Left ventricle myocardium inferior (tissue), 1 donor: ENCODE results near the gene ELOVL1. TPM values are rescaled to one million over a fixed set of nuclear protein-coding genes. Genes with fewer than 3 reads are reported as not detected.

Experiments
- DNase-seq: peaks from one replicate; pipeline ENCODE4 v3.0.0-alpha.2; 2020
- H3K27ac ChIP-seq: fragments of 200-600 bp; replicated peaks from 2 replicates; pipeline ENCODE4 v1.8.0; 2021
- H3K27me3 ChIP-seq: fragments of 200-600 bp; 2 replicates; pipeline ENCODE4 v1.8.0; 2021; ENCODE audit warnings: low read depth
- H3K36me3 ChIP-seq: fragments of 200-600 bp; 2 replicates; pipeline ENCODE4 v1.8.0; 2021
- H3K4me1 ChIP-seq: fragments of 200-600 bp; 2 replicates; pipeline ENCODE4 v1.8.0; 2021
- H3K4me3 ChIP-seq: fragments of 200-600 bp; 2 replicates; pipeline ENCODE4 v1.8.0; 2021; ENCODE audit warnings: mild to moderate bottlenecking, moderate library complexity
- H3K9me3 ChIP-seq: fragments of 200-600 bp; replicated peaks from 2 replicates; pipeline ENCODE4 v1.8.0; 2021
- CTCF ChIP-seq: fragments of 200-600 bp; IDR thresholded peaks from 2 replicates; pipeline ENCODE4 v1.8.0; 2021; ENCODE audit warnings: antibody characterized with exemption, mild to moderate bottlenecking, borderline replicate concordance
- intact Hi-C: fragments of 100-400 bp; cut with micrococcal nuclease; formaldehyde crosslinking; loops from one replicate; pipeline ENCODE4 v1.11.0; 2022
- microRNA-seq: library from miRNA; unstranded; fragments of <30 nt; microRNA quantifications from one replicate; pipeline ENCODE4 v1.2.0, GENCODE V29; 2020
- total RNA-seq: library from RNA; stranded (reverse); fragmentation: NEBNext Ultra II Directional; extraction: Animal tissue kit (Norgen Biotek cat#: 25700); gene quantifications from one replicate; pipeline ENCODE4 v1.2.1, GENCODE V29; 2021
- donor health status: DM: no; HTN: yes; CAD: no; lungs with severe emphysema.

ELOVL1 gene
- total RNA-seq, 1 donor from 2014 or later, result 26.7 TPM

GRCh38 chr1:43316738-43317520 lies 50.9 kb downstream of the ELOVL1 start:
- no peak for DNase-seq
- H3K4me1 ChIP-seq, result peaks cover 4% of the 10 kb centered on the region
- H3K27me3 ChIP-seq, result no peaks in the 10 kb centered on the region
- intact Hi-C loops, result no loop called here
- H3K36me3 ChIP-seq, result peaks cover 29% of the 10 kb centered on the region
- no peaks in the 10 kb centered on the region for H3K9me3 ChIP-seq
- no peak overlapping the region for H3K4me3 ChIP-seq
- no peak overlapping the region for H3K27ac ChIP-seq
- no peak for TF ChIP-seq CTCF

- no peak for DNase-seq
- Histone ChIP-seq H3K27me3 (no peaks in the 10 kb centered on the region), H3K4me1 (peaks cover 4% of the 10 kb centered on the region), H3K9me3 (no peaks in the 10 kb centered on the region), H3K4me3 (no peak overlapping the region), H3K36me3 (peaks cover 32% of the 10 kb centered on the region), H3K27ac (no peak overlapping the region)
- no peak for TF ChIP-seq CTCF
- intact Hi-C loops, result no loop called here
Observed at GRCh38 chr1:43315963-43316737, 51.7 kb downstream of the ELOVL1 start.

DNA sequence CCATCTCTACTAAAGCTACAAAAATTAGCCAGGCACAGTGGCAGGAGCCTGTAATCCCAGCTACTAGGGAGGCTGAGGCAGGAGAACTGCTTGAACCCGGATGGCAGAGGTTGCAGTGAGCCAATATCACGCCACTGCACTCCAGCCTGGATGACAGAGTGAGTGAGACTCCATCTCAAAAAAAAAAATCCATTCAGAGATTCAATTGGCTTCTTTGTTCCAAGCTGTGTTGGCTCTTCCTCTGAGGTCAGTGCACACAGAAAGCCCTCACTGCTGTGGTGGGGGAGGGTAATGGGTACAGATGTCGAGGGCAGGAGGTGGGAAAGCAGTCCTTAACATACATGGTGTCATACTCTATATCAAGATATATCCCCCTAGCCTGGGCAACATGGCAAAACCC lies 52.3 kb downstream of the ELOVL1 start:
- Histone ChIP-seq H3K4me1 (peaks cover 4% of the 10 kb centered on the region), H3K9me3 (no peaks in the 10 kb centered on the region), H3K4me3 (no peak overlapping the region), H3K27ac (no peak overlapping the region), H3K36me3 (peaks cover 33% of the 10 kb centered on the region), H3K27me3 (no peaks in the 10 kb centered on the region)
- no peak for DNase-seq
- TF ChIP-seq CTCF, result no peak
- intact Hi-C loops, result no loop called here

GRCh38 chr1:43314233-43314632 lies 53.6 kb downstream of the ELOVL1 start:
- DNase-seq, result no peak
- H3K4me1 ChIP-seq, result peaks cover 10% of the 10 kb centered on the region
- H3K4me3 ChIP-seq, result no peak overlapping the region
- no peak overlapping the region for H3K27ac ChIP-seq
- intact Hi-C loops, result no loop called here
- H3K9me3 ChIP-seq, result no peaks in the 10 kb centered on the region
- no peak for TF ChIP-seq CTCF
- peaks cover 28% of the 10 kb centered on the region for H3K36me3 ChIP-seq
- no peaks in the 10 kb centered on the region for H3K27me3 ChIP-seq

GRCh38 chr1:43313771-43314170 lies 54.0 kb downstream of the ELOVL1 start:
- TF ChIP-seq CTCF, result no peak
- Histone ChIP-seq H3K4me1 (peaks cover 11% of the 10 kb centered on the region), H3K27ac (no peak overlapping the region), H3K27me3 (no peaks in the 10 kb centered on the region), H3K4me3 (no peak overlapping the region), H3K36me3 (peaks cover 26% of the 10 kb centered on the region), H3K9me3 (no peaks in the 10 kb centered on the region)
- DNase-seq, result no peak
- intact Hi-C loops, result no loop called here

Small RNAs within 50 kb of the gene (microRNA-seq; reads per million reads assigned to microRNA genes)
- not detected for gene MIR6734

Other genes starting within 250 kb of the ELOVL1 start
- gene EBNA1BP2, start 195.7 kb downstream of the ELOVL1 start, total RNA-seq, result 29.8 TPM
- not detected for gene CFAP57, start 195.7 kb downstream of the ELOVL1 start, total RNA-seq
- gene TMEM125, start 98.0 kb downstream of the ELOVL1 start, total RNA-seq, result not detected
- not detected for gene C1orf210, start 82.4 kb downstream of the ELOVL1 start, total RNA-seq
- 25.1 TPM for gene TIE1, start 67.0 kb downstream of the ELOVL1 start, total RNA-seq
- gene MPL, start 30.2 kb downstream of the ELOVL1 start, total RNA-seq, result 0.82 TPM
- gene CDC20, start 9.0 kb downstream of the ELOVL1 start, total RNA-seq, result 0.99 TPM
- gene MED8, start 21.8 kb upstream of the ELOVL1 start, total RNA-seq, result 15.7 TPM
- 24.8 TPM for gene SZT2, start 21.9 kb upstream of the ELOVL1 start, total RNA-seq
- 22.8 TPM for gene HYI, start 85.9 kb upstream of the ELOVL1 start, total RNA-seq
- gene PTPRF, start 162.9 kb upstream of the ELOVL1 start, total RNA-seq, result 2.9 TPM